Natural killer cell (primary cell): Measurements from ENCODE around the gene ARID4B. TPM values are rescaled to one million over a fixed set of nuclear protein-coding genes. Genes with fewer than 3 reads are reported as not detected.

ENCODE experiments used
- ATAC-seq, 3 donors: fragments of 150-1000 bp in 2 of 3; fragments of 200-7000 bp in 1 of 3; cut with Tn5 transposase; 1 replicate in 1 of 3; 2 replicates in 2 of 3; pipeline ENCODE4 v1.10.0; 2021; ENCODE audit warnings: mild to moderate bottlenecking in 2 of 3, moderate library complexity in 2 of 3
- DNase-seq, 2 donors: peaks; one replicate each; pipeline versions ENCODE4 v3.0.0 to v3.0.0-alpha.2; 2013 to 2021; ENCODE audit warnings: mixed read lengths in 1 of 2
- H3K27ac ChIP-seq: one replicate; pipeline ENCODE4 v1.5.1; 2013; ENCODE audit warnings: mild to moderate bottlenecking, low read length
- H3K27me3 ChIP-seq: one replicate; pipeline ENCODE4 v1.6.1; 2013; ENCODE audit warnings: low read length; ENCODE audit not compliant: control insufficient read depth, insufficient read depth
- H3K36me3 ChIP-seq: one replicate; pipeline ENCODE4 v1.6.1; 2013; ENCODE audit warnings: low read length; ENCODE audit not compliant: control insufficient read depth, insufficient read depth
- H3K4me1 ChIP-seq: one replicate; pipeline ENCODE4 v1.6.1; 2013; ENCODE audit warnings: low read length; ENCODE audit not compliant: control insufficient read depth, insufficient read depth
- H3K4me3 ChIP-seq: one replicate; pipeline ENCODE4 v1.5.1; 2013; ENCODE audit warnings: low read length
- H3K9me3 ChIP-seq: one replicate; pipeline ENCODE4 v1.6.1; 2013; ENCODE audit warnings: low read length; ENCODE audit not compliant: control insufficient read depth, insufficient read depth
- H3K27ac Mint-ChIP-seq, 2 donors: one replicate each; pipeline ENCODE4 v1.8.0; 2022; ENCODE audit warnings: mild to moderate bottlenecking in 2 of 2, mixed read lengths in 2 of 2, moderate library complexity in 1 of 2
- H3K27me3 Mint-ChIP-seq, 2 donors: one replicate each; pipeline ENCODE4 v1.8.0; 2022; ENCODE audit warnings: low read depth in 2 of 2, mixed read lengths in 2 of 2
- H3K36me3 Mint-ChIP-seq: one replicate; pipeline ENCODE4 v1.8.0; 2022; ENCODE audit warnings: mixed read lengths
- H3K4me1 Mint-ChIP-seq, 2 donors: one replicate each; pipeline ENCODE4 v1.8.0; 2022; ENCODE audit warnings: mixed read lengths in 2 of 2
- H3K4me3 Mint-ChIP-seq: one replicate; pipeline ENCODE4 v1.8.0; 2022; ENCODE audit warnings: mild to moderate bottlenecking, moderate library complexity, mixed read lengths
- H3K9me3 Mint-ChIP-seq, 2 donors: one replicate each; pipeline ENCODE4 v1.8.0; 2022; ENCODE audit warnings: mixed read lengths in 2 of 2
- WGBS: methylation state at CpG from one replicate; pipeline ENCODE4 v1.1.7; 2013; ENCODE audit warnings: missing lambda C conversion rate; ENCODE audit not compliant: insufficient coverage; 5-methylcytosine and 5-hydroxymethylcytosine counted together
- intact Hi-C: fragments of 100-400 bp; cut with micrococcal nuclease; formaldehyde crosslinking; loops from one replicate; pipeline ENCODE4 v1.14.2; 2022
- total RNA-seq, 4 donors: library from RNA; stranded (reverse); fragments of 120-200 nt in 1 of 4; gene quantifications; one replicate each; pipeline versions ENCODE4 v1.2.3 to v1.2.4, GENCODE V29; 2013 to 2022
- TF ChIP-seq, protein P1 (sequence below): fragments of 200-600 bp; IDR thresholded peaks from one replicate; pipeline ENCODE4 v1.8.0; 2022; ENCODE audit warnings: antibody characterized with exemption

The ARID4B gene
- total RNA-seq, 3 donors from 2014 or later (not counting 1 experiment from before 2014, with no cell fraction given) = 161 to 189 (median 178) TPM

- H3K27ac ChIP-seq = no peak overlapping the region
- H3K4me3 ChIP-seq = no peak overlapping the region
- no peaks in the 10 kb centered on the region for H3K27me3 ChIP-seq
- H3K9me3 ChIP-seq = no peaks in the 10 kb centered on the region
- H3K36me3 ChIP-seq = peaks cover 44% of the 10 kb centered on the region
- DNase-seq = no peak
- Mint-ChIP-seq H3K9me3 (no peaks in the 10 kb centered on the region), H3K27me3 (no peaks in the 10 kb centered on the region), H3K4me1 (peaks cover 18 to 20% of the 10 kb centered on the region in 2 donors), H3K27ac (no peak overlapping the region), H3K36me3 (no peaks in the 10 kb centered on the region), H3K4me3 (peak overlapping the region; percentile 43)
- whole genome bisulfite sequencing = 97% methylated on average over 6 of the region's 6 CpGs
- H3K4me1 ChIP-seq = peaks cover 22% of the 10 kb centered on the region
- no peak for ATAC-seq
- intact Hi-C loops = no loop called here
- TF ChIP-seq, protein P1, sequence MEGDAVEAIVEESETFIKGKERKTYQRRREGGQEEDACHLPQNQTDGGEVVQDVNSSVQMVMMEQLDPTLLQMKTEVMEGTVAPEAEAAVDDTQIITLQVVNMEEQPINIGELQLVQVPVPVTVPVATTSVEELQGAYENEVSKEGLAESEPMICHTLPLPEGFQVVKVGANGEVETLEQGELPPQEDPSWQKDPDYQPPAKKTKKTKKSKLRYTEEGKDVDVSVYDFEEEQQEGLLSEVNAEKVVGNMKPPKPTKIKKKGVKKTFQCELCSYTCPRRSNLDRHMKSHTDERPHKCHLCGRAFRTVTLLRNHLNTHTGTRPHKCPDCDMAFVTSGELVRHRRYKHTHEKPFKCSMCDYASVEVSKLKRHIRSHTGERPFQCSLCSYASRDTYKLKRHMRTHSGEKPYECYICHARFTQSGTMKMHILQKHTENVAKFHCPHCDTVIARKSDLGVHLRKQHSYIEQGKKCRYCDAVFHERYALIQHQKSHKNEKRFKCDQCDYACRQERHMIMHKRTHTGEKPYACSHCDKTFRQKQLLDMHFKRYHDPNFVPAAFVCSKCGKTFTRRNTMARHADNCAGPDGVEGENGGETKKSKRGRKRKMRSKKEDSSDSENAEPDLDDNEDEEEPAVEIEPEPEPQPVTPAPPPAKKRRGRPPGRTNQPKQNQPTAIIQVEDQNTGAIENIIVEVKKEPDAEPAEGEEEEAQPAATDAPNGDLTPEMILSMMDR = no peak
Observed at GRCh38 chr1:235158680-235159079, 169.3 kb downstream of the ARID4B start.

DNA sequence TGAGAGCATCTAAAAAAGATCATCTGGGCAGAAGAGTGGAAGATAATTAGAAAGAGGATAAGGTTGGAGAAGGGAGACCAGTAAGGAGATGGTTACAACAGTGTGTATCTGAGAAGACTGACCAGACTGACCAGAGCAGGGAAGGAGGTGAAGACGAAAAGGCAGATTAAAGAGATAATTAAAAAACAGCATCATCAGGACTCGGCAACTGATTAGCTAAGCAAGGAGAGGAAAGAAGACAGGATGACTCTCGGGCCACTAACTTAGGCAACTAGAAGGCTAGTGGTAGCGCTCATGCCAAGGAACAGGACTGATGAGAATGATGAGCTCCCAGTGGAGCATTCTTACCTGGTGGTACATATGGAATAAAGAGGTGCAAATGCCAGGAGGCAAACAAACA lies 170.8 kb downstream of the ARID4B start:
- no peaks in the 10 kb centered on the region for H3K9me3 ChIP-seq
- H3K36me3 ChIP-seq = peaks cover 55% of the 10 kb centered on the region
- H3K27me3 Mint-ChIP-seq = no peaks in the 10 kb centered on the region
- WGBS = 98% methylated on average over 4 of the region's 4 CpGs
- DNase-seq = no peak
- no peaks in the 10 kb centered on the region for H3K9me3 Mint-ChIP-seq
- H3K4me1 Mint-ChIP-seq = peaks cover 18 to 20% of the 10 kb centered on the region in 2 donors
- TF ChIP-seq, protein P1 = no peak
- H3K27ac ChIP-seq = no peak overlapping the region
- intact Hi-C loops = no loop called here
- no peak overlapping the region for H3K4me3 Mint-ChIP-seq
- H3K4me3 ChIP-seq = no peak overlapping the region
- peaks cover 22% of the 10 kb centered on the region for H3K4me1 ChIP-seq
- no peak overlapping the region for H3K27ac Mint-ChIP-seq
- H3K27me3 ChIP-seq = no peaks in the 10 kb centered on the region
- ATAC-seq = no peak
- H3K36me3 Mint-ChIP-seq = no peaks in the 10 kb centered on the region

- no peaks in the 10 kb centered on the region for H3K36me3 Mint-ChIP-seq
- peaks cover 15 to 17% of the 10 kb centered on the region in 2 donors for H3K4me1 Mint-ChIP-seq
- TF ChIP-seq, protein P1 = no peak
- H3K9me3 ChIP-seq = no peaks in the 10 kb centered on the region
- 80% methylated on average over 4 of the region's 4 CpGs for WGBS
- H3K4me3 ChIP-seq = no peak overlapping the region
- no peak overlapping the region for H3K27ac ChIP-seq
- H3K27ac Mint-ChIP-seq = no peak overlapping the region
- H3K27me3 ChIP-seq = no peaks in the 10 kb centered on the region
- no peak overlapping the region for H3K4me3 Mint-ChIP-seq
- no peak for DNase-seq
- H3K4me1 ChIP-seq = peaks cover 18% of the 10 kb centered on the region
- H3K27me3 Mint-ChIP-seq = no peaks in the 10 kb centered on the region
- no peaks in the 10 kb centered on the region for H3K9me3 Mint-ChIP-seq
- peaks cover 59% of the 10 kb centered on the region for H3K36me3 ChIP-seq
- ATAC-seq = no peak
- intact Hi-C loops = no loop called here
Observed at GRCh38 chr1:235156740-235157139, 171.2 kb downstream of the ARID4B start.

- Histone ChIP-seq H3K27ac (no peak overlapping the region), H3K36me3 (peaks cover 64% of the 10 kb centered on the region), H3K9me3 (no peaks in the 10 kb centered on the region), H3K27me3 (no peaks in the 10 kb centered on the region), H3K4me1 (peaks cover 16% of the 10 kb centered on the region), H3K4me3 (no peak overlapping the region)
- DNase-seq (no peak), ATAC-seq (no peak)
- Mint-ChIP-seq H3K36me3 (no peaks in the 10 kb centered on the region), H3K27me3 (no peaks in the 10 kb centered on the region), H3K4me1 (peaks cover 14 to 15% of the 10 kb centered on the region in 2 donors), H3K9me3 (no peaks in the 10 kb centered on the region), H3K27ac (no peak overlapping the region), H3K4me3 (no peak overlapping the region)
- intact Hi-C loops = no loop called here
- TF ChIP-seq, protein P1 = no peak
- WGBS = 94% methylated on average over 2 of the region's 3 CpGs
Observed at GRCh38 chr1:235156265-235156664, 171.7 kb downstream of the ARID4B start.
